Caco-2 (cell line): Measurements from ENCODE around the gene FBXW7. TPM values are rescaled to one million over a fixed set of nuclear protein-coding genes. Genes with fewer than 3 reads are reported as not detected.

Experiments
- BruUV-seq: library from RNA; stranded (reverse); fragments of 400-500 nt; replicated peaks from 2 replicates; lab custom pipeline; 2021; lab: Mats Ljungman, UMichigan
- CTCF ChIA-PET: fragments of 300-600 bp; sonication (Branson Sonifier 250); formaldehyde crosslinking; loops from one replicate; lab custom pipeline; 2022; ENCODE audit warnings: antibody characterized with exemption; lab: Charles Lee
- POLR2A ChIA-PET: fragments of 300-600 bp; sonication (Branson Sonifier 250); formaldehyde crosslinking; loops from one replicate; lab custom pipeline; 2022; ENCODE audit warnings: antibody characterized with exemption; lab: Charles Lee
- DNase-seq, 2 experiments: peaks; one replicate each; pipeline versions ENCODE4 v3.0.0 to v3.0.0-alpha.2; 2020 to 2022
- H3K27me3 ChIP-seq: replicated peaks from 2 replicates; pipeline ENCODE4 v1.6.0; 2011; ENCODE audit warnings: low read length; ENCODE audit not compliant: control insufficient read depth, insufficient read depth
- H3K36me3 ChIP-seq: 2 replicates; pipeline ENCODE4 v1.5.1; 2011; ENCODE audit warnings: low read length; ENCODE audit not compliant: control insufficient read depth, insufficient read depth
- H3K4me1 ChIP-seq: fragments of 250-450 bp; sonication (Bioruptor Pico); 2 replicates; pipeline ENCODE4 v1.5.1; 2020; ENCODE audit warnings: mild to moderate bottlenecking
- H3K4me3 ChIP-seq: 2 replicates; pipeline ENCODE4 v1.5.1; 2011; ENCODE audit warnings: low read depth, mild to moderate bottlenecking, control low read depth, low read length
- H3K9me3 ChIP-seq: fragments of 250-450 bp; sonication (Bioruptor Pico); 2 replicates; pipeline ENCODE4 v1.5.1; 2020; ENCODE audit warnings: mild to moderate bottlenecking, moderate library complexity
- H3K27ac Mint-ChIP-seq: one replicate; pipeline ENCODE4 v1.8.0; 2022; ENCODE audit warnings: mixed read lengths; ENCODE audit not compliant: unreplicated experiment
- H3K27me3 Mint-ChIP-seq: one replicate; pipeline ENCODE4 v1.8.0; 2022; ENCODE audit warnings: mixed read lengths; ENCODE audit not compliant: insufficient read depth, unreplicated experiment
- H3K36me3 Mint-ChIP-seq: one replicate; pipeline ENCODE4 v1.8.0; 2022; ENCODE audit warnings: mild to moderate bottlenecking, mixed read lengths; ENCODE audit not compliant: insufficient read depth, unreplicated experiment
- H3K4me1 Mint-ChIP-seq: one replicate; pipeline ENCODE4 v1.8.0; 2022; ENCODE audit warnings: low read depth, mixed read lengths; ENCODE audit not compliant: unreplicated experiment
- H3K4me3 Mint-ChIP-seq: one replicate; pipeline ENCODE4 v1.8.0; 2022; ENCODE audit warnings: mild to moderate bottlenecking, moderate library complexity, mixed read lengths; ENCODE audit not compliant: unreplicated experiment
- H3K9me3 Mint-ChIP-seq: one replicate; pipeline ENCODE4 v1.8.0; 2022; ENCODE audit warnings: mixed read lengths; ENCODE audit not compliant: unreplicated experiment
- CTCF ChIP-seq, 2 experiments: fragments of 200-600 bp in 1 of 2; IDR thresholded peaks; 1 replicate in 1 of 2; 2 replicates in 1 of 2; pipeline versions ENCODE4 v1.5.1 to v1.8.0; 2011 to 2022; ENCODE audit warnings: antibody characterized with exemption in 1 of 2, control low read depth in 1 of 2, inconsistent platforms in 1 of 2, low read depth in 1 of 2, low read length in 1 of 2, mild to moderate bottlenecking in 1 of 2, moderate library complexity in 1 of 2; ENCODE audit not compliant: insufficient read depth in 1 of 2, severe bottlenecking in 1 of 2, unreplicated experiment in 1 of 2
- intact Hi-C: fragments of 100-400 bp; cut with micrococcal nuclease; formaldehyde crosslinking; loops from one replicate; pipeline ENCODE4 v1.10.0; 2022; ENCODE audit not compliant: unreplicated experiment
- total RNA-seq: library from RNA; stranded (reverse); gene quantifications from 2 replicates; pipeline ENCODE4 v1.2.3, GENCODE V29; 2022

Gene FBXW7
- total RNA-seq, 1 experiment from 2014 or later, result 34.1 TPM

DNA sequence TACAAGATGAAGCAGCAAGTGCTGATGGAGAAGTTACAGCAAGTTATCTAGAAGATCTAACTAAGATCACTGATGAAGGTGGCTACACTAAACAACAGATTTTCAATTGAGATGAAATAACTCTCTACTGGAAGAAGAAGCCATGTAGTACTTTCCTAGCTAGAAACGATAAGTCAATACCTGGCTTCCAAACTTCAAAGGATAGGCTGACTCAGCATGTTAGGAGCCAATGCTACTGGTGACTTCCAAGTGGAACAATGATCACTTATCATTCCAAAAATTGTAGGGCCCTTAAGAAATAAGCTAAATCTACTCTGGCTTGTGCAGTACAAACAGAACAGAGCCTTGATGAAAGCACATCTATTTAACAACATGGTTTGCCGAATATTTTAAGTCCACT, 55.0 kb downstream of the FBXW7 start:
- ChIA-PET CTCF (interaction anchor here (1.3 kb wide), 1 partner anchor 20 kb away, joined by 3 read pairs; no protein-coding TSS in a partner anchor), POLR2A (no interaction called here)
- H3K9me3 ChIP-seq, result peaks cover 3% of the 10 kb centered on the region; the same call in 1 of the 2 replicates
- Mint-ChIP-seq H3K27ac (no peak overlapping the region), H3K4me1 (peaks cover 6% of the 10 kb centered on the region), H3K9me3 (no peaks in the 10 kb centered on the region), H3K27me3 (no peaks in the 10 kb centered on the region), H3K36me3 (no peaks in the 10 kb centered on the region), H3K4me3 (no peak overlapping the region)
- H3K27me3 ChIP-seq, result no peaks in the 10 kb centered on the region
- H3K36me3 ChIP-seq, result no peaks in the 10 kb centered on the region
- TF ChIP-seq CTCF (IDR thresholded peaks at IDR 0.05; ENCODE audit: insufficient read depth in 1 of 2, low read depth in 1 of 2, low read length in 1 of 2, severe bottlenecking in 1 of 2, unreplicated experiment in 1 of 2), result no peak
- BruUV-seq, result no TSS peak
- intact Hi-C loops, result loop anchor here (1.0 kb wide), 1 partner anchor 41 kb away; no protein-coding TSS in a partner anchor
- no peak overlapping the region for H3K4me3 ChIP-seq
- DNase-seq, result no peak
- H3K4me1 ChIP-seq, result peaks cover 5% of the 10 kb centered on the region

GRCh38 chr4:152480326-152480725, 55.6 kb downstream of the FBXW7 start:
- peaks cover 6% of the 10 kb centered on the region for H3K4me1 Mint-ChIP-seq
- H3K36me3 Mint-ChIP-seq, result no peaks in the 10 kb centered on the region
- Histone ChIP-seq H3K36me3 (no peaks in the 10 kb centered on the region), H3K9me3 (peaks cover 3% of the 10 kb centered on the region; the same call in 1 of the 2 replicates), H3K4me3 (no peak overlapping the region), H3K27me3 (no peaks in the 10 kb centered on the region), H3K4me1 (peaks cover 4% of the 10 kb centered on the region)
- H3K4me3 Mint-ChIP-seq, result no peak overlapping the region
- H3K27ac Mint-ChIP-seq, result no peak overlapping the region
- POLR2A ChIA-PET, result no interaction called here
- BruUV-seq, result no TSS peak
- H3K27me3 Mint-ChIP-seq, result no peaks in the 10 kb centered on the region
- TF ChIP-seq CTCF (IDR thresholded peaks at IDR 0.05; ENCODE audit: insufficient read depth in 1 of 2, low read depth in 1 of 2, low read length in 1 of 2, severe bottlenecking in 1 of 2, unreplicated experiment in 1 of 2), result no peak
- CTCF ChIA-PET, result no interaction called here
- no peak for DNase-seq
- H3K9me3 Mint-ChIP-seq, result no peaks in the 10 kb centered on the region
- intact Hi-C loops, result no loop called here

DNA sequence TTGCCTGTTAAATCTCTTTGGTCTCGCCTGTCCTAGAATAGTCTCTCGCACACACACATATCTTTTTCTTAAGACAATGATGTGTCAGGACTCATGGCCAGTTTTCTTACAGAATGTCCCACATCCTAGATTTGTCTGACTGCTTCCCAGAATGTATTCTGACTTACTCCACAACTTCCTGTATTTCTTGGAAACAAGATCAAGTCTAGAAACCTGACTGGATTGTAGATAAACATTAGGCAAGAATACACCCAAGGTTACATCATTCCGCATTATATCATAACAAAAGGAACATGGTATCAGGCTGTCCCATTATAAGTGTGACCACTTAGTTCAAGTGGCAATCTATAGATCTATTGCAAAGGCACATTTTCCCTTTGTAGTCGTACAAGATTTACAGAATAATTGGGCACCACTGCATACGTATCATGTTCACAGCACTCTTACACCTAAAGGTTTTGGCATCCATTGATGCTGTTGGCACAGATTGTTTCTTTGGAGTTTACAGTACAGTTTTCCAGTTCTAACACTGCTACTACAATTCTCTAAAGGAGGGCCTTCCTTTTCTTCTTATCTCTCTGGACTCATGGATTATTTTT, 56.4 kb downstream of the FBXW7 start:
- no peak for TF ChIP-seq CTCF (IDR thresholded peaks at IDR 0.05; ENCODE audit: insufficient read depth in 1 of 2, low read depth in 1 of 2, low read length in 1 of 2, severe bottlenecking in 1 of 2, unreplicated experiment in 1 of 2)
- DNase-seq, result no peak
- Mint-ChIP-seq H3K4me3 (no peak overlapping the region), H3K27ac (no peak overlapping the region), H3K9me3 (no peaks in the 10 kb centered on the region), H3K27me3 (no peaks in the 10 kb centered on the region), H3K4me1 (peaks cover under 1% of the 10 kb centered on the region), H3K36me3 (no peaks in the 10 kb centered on the region)
- POLR2A ChIA-PET, result no interaction called here
- Histone ChIP-seq H3K4me1 (no peaks in the 10 kb centered on the region), H3K9me3 (peaks cover 3% of the 10 kb centered on the region; the same call in 1 of the 2 replicates), H3K4me3 (no peak overlapping the region), H3K27me3 (no peaks in the 10 kb centered on the region), H3K36me3 (no peaks in the 10 kb centered on the region)
- no TSS peak for BruUV-seq
- CTCF ChIA-PET, result no interaction called here
- intact Hi-C loops, result no loop called here
